GM18868 (cell line): ENCODE results near the gene VPREB3.

Experiments
- ATAC-seq: cut with Tn5 transposase; IDR thresholded peaks from one replicate; pipeline ENCODE4 v1.9.1; 2021; ENCODE audit warnings: mild to moderate bottlenecking, moderate library complexity; ENCODE audit not compliant: unreplicated experiment

Gene VPREB3

DNA sequence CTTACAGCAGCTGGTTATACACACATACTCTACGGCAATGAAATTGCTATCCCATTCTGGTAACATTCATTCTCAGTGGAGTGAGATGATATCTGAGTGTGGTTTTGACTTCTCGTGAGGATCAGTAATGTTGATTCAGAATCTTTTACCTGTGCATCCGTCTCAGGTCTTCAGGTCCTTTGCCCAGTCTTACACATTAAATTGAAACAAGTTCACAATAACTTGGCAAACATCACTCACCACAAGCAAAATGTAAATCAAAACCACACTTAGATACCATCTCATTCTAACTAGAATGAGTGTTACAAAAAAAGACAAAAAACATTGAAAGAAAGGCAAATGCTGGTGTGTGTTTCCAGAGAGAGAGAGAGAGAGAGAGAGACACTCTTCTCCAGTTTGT, 49.4 kb downstream of the VPREB3 start:
- ATAC-seq = no peak

DNA sequence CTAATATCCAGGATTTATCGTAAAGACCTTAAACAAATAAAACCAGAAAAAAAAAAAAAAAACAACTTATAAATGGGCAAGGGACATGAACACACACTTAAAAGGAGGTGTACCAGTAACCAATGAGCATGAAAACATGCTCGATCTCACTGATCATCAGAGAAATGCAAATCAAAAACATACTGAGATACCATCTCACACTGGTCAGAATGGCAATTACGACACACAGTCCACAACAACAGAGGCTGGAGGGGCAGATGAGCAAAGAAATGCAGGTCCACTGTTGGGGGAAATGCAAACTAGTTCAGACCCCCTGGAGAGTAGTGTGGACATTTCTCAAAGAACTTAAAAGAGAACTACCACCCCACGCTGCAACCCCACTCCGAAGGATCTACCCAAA, 50.2 kb downstream of the VPREB3 start:
- ATAC-seq = no peak
